ENCODE measurements around the gene CELF2.

- TF ChIP-seq CTCF (IDR thresholded peaks at IDR 0.05 in 4 of 5, conservative IDR thresholded peaks at IDR 0.05 in 1 of 5) (no peak), POLR2A (IDR thresholded peaks at IDR 0.05) (no peak)
These were observed 192.7 kb downstream of the CELF2 start for GRCh38 chr10:11210211-11210922.
